Measurements from ENCODE around the gene UQCR11.
A peak's percentile ranks its signal among the peaks of the same experiment; 100 is the strongest.

The UQCR11 gene

DNA sequence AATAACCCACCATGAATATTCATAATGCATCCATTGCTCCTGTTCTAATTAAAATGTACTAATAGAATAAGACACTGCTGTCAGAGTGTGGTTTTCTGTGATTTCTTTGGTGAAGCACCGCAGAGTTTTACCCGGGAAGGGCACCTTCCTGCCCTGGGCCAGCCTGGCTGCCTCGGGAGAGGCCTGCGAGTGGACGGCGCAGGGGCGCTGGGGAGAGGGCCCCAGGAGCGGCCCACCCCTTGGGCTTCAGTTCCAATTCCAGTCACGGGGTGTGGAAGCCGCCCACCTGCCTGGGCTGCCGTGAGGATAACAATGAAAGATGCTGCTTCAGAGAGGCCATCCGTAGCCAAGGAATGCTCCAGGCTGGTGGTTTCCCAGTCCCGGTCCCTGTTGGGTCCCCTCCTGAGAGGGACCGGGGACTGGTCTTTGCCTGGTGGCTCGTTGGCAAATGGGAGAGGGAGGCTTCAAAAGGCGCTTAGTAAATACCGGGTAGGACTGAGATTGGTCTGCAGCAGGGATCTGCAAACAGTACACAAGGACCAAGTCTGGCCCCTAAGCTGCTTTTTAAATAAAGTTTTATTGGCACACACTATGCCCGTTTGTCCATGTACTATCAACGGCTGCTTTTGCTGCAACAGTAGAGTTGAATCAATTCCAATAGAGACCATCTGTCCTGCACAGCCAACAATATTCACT lies 29.1 kb upstream of the UQCR11 start:
- DNase-seq = no peak

DNA sequence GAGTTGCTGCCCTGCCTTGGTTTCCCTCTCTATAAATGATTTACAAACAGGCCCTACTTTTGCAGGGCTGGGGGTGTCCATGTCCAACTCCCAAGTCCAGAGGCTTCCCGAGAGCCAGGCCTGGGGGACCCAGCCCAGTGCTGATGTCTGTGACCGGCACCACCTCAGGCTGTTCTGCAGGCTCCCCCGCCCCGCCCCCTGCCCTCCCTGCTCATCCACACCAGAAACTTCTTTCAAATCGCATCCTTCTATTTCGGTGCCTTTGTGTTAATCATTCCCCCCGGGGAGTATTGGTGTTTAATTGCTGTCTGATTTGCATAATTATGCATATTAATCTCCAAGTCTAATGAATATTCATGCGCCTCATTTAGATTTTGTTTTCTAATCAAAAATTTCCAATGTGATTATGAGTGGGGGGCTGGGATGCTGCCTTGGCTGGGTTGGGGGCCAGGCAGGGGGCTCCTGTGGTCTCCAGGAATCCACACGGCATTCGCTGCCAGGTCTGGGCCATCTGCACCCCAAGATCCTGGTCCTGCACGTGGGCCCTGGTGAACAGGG lies 28.1 kb upstream of the UQCR11 start:
- no peak for DNase-seq

DNA sequence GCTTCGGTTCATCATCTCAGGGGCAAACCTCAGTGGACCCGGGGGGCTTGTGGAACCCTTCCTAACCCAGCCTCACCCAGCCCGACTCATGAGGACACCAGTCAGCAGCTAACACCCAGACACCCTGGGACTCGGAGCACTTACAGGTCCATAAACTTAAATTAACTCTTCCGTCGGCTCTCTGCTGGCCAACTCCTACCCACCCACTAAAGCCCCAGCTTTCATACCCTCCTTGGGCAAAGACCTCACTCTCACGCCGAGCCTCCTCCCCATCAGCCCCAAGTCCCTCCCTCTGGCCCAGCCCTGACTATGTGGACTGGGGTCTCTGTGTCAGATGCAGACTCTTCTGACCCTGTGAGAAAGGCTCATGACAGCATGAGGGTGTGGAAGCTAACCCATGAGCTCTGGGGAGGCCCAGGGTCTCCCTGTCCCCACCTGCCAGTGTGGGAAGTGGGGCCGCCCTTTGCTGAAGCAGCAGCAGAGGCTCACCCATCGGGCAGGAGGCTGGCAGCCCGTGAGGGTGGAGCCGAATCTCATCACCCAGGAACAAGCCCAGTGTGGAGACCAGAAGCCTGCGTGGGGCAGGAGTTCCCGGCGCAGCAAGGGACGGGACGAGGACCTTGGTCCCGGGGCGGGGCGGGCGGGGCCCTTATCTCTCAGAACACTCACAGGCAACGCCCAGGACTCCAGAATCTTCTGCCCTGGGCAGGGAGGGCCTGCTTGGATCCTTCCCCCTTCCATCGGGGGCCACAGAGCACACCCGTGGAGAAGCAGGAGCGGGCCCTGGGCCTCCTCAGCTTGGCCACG lies 27.4 kb upstream of the UQCR11 start:
- DNase-seq = no peak

DNA sequence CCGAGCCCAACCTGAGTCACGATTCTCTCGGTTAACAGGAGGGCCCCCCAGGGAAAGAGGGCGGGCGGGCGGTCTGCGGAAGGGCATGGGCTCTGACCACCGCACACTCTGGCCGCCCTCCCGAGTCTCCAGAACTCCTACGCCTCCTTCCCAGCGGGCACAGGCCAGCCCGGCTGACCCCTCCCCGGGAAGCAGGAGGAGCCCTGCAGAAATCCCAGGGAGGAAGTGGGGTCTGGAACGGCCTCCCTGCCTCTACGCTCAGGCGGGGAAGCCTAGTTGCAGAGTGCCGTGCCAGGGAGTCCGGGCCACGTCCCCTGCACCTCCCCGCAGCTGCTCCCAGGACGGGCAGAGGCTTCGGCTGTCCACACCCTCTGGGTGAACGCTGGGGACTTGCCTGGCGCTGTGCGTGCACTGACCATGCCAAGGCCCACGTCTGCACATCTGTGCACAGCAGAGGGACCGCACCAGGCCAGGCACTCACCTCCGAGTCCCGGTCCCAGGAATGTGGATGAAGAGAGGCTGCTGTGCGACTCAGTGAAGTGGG lies 26.4 kb upstream of the UQCR11 start:
- DNase-seq = no peak

DNA sequence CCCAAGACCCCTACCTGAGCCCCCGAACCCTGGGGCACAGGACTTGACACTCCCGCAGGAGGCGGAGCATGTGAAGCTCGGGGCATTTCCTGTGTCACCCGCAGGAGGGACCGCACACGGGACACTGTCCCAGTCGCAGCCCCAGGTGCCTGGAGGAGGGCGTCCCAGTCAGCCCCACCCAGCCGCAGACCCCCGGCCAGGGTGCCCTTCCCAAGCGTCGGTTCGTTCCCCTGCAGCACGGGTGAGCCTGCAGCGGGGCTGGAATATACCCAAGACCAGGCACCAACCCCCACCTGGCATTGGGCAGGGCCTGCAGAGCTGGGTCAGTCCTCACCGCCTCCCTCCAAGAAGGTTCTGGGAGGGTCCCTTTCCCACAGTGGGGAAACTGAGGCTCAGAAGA lies 25.5 kb upstream of the UQCR11 start:
- no peak for DNase-seq

DNA sequence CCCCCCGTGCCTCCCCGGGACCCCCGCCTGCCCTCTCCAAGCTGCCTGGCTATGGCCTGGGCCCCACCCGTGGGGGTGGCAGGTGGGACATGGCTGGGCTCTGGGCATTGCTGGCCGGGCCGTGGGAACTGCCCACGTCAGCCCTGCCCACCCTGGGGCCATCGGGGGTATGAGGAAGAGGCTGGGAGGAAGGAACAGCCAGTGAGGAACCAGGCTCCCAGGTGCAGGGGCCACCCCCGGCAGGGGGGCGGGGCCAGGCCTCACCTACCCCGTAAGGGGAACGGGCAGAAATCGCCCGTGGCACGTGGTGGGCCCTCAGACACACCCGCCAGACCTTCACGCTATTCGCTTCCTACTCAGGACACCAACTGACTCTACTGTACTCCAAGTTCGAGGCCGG lies 24.8 kb upstream of the UQCR11 start:
- no peak for DNase-seq

DNA sequence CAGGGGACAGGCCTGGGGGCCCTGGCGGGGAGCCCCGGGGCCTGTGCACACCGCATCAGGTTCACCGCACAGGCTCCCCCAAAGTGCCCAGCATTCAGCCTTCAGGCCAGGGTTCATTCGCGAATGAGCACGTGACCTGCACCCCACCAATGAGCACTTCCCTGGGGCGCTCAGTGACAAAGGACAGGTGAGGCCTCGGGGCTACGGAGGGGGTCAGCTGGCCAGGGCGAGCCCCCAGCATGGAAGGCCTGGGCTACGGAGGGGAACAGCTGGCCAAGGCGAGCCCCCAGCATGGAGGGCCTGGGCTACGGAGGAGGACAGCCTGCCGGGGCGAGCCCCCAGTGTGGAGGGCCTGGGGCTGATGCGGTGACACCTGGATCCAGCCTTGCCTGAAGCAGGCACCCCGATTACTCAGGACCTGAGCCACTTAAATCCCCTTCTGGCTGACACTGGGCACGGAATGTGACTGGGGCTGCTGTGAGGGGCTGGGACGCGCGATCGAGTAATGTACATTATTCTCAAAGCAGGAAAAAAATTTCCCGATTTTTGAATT lies 24.1 kb upstream of the UQCR11 start:
- no peak for DNase-seq

DNA sequence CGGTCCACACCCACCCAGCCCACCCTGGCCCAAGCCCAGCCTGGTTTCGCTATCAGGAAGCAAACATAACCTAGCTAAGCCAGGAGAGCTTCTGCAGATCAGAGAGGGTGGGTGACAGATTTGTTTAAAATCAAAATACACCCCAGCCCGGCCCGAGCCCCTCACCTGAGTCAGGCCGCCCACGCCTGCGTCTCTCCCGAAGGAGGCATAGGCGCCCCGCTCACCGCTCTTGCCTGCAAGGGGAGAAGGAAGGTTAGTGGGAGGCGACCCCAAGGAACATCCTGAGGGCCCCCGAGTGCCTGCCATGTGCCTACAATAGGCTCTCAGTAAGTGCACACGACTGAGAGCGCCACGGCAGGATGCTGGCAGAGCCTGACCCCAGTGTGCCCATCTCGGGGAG lies 21.9 kb upstream of the UQCR11 start:
- no peak for DNase-seq

DNA sequence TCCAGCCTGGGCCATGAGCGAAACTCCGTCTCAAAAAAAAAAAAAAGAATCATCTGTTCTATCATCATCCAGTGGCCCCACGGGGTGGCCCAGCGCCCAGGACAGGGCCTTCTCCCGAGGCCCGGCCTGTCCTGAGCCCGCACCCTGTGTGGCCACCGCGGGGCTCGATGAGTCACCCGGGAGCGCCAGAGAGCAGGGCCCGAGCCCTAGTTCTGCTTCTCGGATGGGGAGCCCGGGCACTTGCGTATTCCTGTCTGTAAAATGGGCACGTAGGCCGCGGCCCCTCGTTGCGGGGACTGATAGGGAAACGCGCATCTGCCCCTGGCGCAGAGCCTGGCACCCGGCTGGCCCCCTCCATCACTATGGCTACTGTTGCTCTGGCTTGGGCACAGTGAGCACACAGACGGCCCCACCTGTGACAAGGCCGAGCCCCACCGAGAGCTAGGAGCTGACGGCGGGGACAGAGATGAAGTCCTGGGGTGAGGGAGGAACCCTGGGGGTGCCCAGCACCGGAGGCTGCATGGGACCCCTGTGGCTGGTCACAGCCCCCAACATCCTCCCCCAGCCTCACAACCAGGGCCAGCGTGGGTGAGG lies 21.3 kb upstream of the UQCR11 start:
- no peak for DNase-seq

DNA sequence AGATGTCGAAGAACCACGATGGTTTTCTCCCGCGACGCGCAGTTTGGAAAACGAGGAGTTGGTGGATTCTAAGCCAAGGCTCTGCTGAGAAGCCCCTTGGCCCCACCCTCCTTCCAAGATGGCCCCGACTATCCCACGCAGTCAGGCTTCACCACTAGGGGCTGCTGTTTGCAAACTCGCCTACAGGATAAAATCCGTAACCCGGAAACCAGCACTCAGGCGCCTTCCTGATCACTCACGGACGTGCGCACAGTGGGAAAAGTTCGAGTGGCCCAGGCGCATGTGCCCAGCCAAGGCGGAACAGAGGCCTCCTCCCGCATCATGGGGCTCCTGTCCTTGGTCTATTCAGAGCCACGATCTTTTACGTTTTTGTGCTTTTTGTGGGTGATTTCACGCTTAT lies 19.2 kb upstream of the UQCR11 start:
- peak; percentile 47 to 73 for DNase-seq

DNA sequence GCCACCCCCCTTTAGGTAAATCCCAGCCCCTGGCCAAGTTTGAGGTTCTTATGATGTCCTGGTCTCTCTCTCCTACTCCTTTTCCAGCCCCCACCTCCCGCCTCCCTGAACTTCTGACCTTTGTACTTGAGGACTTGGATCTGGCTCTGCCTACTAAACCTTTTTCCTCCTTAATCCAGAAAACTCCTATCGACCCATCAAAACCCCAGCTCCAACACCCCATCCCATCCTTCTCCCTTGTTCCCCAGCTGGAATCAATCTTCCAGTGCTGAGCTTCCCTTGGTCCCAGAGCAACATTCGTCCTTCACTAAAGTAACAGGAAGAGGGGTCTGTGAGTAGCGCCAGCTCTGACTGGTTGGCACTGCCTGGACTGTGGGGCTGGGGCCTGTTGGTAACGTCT lies 17.3 kb upstream of the UQCR11 start:
- DNase-seq = no peak

DNA sequence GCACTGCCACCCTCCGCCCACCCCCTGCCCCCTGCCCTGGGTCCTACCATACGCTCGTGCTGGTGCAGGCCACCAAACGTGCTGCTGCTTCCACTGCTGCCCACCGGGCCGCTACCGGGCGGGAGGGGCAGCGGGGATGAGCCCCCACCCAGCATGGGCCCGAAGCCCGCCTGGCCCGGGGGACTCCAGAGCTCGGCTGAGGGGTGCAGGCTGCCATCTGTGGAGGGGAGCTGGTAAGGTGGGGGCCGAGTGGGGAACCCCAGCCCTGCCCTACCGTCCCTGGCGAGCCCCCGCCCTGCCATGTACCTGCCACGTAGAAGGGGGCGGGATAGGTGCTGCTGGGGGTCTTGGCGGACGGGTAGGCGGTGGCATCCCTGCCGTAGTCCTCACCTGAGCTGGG lies 16.7 kb upstream of the UQCR11 start:
- DNase-seq = no peak

DNA sequence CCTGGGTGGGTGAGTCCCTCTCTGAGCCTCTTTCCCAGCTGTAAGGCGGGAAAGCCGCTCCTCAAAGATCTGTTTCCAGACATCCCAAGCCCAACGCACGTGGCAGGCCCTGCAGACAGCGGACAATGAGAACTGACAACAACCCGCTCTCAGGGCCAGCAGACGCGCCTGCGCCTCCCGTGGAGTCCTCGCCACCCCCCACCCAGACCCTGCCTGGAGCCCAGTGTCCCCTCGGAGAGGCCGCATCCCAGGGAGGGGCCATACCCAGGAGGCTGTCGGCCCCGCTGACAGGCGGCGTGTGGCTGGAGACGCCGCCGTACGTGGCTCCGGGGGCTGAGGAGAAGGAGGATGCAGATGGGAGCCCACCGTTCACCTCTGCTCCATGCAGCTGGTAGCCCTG lies 16.3 kb upstream of the UQCR11 start:
- DNase-seq = no peak

DNA sequence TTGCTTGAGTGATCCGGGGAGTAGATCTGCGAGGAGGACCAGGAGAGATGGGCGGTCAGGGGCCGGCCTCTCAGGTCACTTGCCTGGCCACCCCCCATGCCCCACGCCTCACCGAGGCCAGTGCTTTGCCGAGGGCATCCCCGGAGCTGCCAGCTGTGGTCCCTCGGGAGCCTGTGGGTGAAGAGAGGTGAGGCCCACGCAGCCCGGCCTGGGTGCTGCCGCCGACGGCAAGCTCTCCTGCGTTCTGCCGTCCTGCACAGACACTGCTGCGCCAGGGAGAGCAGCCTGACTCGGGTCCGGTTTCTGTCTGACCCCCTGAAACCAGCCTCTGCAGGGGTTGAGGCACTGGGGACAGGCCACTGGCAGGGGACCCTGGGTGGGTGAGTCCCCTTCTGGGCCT lies 15.8 kb upstream of the UQCR11 start:
- DNase-seq = no peak

DNA sequence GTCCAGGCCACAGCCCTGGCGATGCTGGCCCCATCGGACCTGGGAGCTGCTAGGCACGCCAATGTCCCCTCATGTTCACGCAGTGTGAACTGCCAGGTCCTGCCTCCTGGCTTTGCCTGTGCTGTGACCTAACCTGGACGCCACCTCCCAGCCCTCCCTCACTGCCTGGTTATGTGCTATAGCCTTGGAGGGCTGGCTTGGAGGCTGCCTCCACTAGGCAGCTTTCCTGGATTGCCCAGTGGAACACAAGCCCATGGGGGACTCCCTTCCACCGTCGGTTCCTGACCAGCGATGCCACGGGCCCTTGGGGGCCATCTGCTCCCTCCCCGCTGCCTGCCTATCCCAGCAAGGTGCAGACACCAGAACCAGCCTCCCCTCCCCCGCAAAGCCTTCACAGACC lies 15.2 kb upstream of the UQCR11 start:
- DNase-seq = no peak

DNA sequence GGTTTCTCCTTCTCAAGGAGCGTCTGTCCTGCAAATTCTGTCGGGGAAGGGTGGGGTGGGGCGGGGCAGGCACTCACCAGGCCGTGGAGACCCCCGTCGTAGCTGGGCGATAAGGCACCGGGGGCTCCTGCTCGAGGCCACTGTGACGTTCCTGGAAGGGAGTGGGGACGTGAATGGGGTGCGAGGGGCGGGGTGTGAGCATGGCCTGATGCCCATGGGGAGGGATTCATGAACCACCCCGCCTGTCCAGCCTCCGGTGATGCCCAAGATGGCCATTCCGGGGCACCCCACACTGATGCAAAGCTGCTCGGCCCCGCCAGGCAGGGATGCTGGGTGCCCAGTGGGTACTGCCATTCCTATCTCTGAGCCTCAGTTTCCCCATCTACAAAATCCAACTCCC lies 14.4 kb upstream of the UQCR11 start:
- no peak for DNase-seq

DNA sequence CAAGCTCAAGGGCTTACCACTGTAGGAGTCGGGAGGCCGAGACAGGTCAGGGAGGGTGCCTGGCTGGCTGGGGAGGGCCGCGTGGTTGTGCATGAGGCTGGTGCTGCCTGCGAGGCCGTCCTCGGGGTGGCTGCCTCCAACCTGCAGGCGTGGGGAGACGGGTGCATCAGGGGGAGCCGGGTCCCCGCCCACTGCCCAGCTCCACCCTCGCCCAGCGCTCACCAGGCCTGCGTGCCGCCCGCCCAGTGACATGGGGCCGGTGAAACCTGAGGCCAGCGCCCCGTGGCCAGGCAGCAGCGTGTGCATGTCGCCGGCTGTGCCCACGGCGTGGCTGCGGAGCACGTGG lies 13.8 kb upstream of the UQCR11 start:
- DNase-seq = no peak

DNA sequence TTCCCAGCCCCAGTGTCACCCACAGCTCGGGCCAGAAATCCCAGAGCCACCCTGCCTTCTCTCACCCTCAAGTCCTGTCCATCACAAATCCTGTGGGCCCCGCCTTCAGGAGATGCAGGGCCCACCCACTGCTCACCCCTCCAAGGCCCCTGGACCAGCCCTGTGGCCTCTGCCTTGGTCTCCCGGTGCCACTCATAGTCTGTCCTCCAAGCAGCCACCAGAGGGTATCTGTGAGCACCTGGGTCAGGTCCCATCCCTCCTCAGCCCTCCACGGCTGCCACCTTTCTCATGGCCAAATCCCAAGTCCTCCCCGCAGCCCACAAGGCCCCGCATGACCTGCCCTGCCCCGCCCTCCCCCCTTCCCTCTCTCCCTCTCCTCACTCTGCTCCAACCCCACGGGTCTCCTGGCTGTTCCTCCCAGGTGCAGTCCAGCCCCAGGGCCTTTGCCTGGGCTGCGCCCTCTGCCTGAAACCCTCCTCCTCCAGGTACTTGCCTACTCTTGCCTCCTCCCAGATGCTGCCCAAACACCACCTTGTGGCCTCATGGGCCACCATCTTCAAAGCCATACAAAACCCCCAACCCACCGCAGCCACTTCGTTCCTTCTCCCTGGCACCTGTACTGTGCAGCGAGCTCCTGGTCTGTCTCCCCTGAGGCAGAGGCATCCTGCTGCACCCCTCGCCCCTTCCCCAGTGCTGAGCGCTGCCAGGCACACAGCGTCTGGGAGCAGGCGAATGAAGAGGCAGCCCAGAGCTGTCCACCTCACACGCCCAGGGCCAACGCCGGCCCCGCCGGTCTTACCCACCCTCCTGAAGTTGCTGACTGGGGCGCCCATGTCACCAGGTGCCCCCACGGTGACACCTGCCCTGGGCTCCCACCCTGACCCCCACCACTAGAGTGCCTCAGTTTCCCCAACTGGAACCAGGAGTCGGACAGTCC lies 13.2 kb upstream of the UQCR11 start:
- no peak for DNase-seq

DNA sequence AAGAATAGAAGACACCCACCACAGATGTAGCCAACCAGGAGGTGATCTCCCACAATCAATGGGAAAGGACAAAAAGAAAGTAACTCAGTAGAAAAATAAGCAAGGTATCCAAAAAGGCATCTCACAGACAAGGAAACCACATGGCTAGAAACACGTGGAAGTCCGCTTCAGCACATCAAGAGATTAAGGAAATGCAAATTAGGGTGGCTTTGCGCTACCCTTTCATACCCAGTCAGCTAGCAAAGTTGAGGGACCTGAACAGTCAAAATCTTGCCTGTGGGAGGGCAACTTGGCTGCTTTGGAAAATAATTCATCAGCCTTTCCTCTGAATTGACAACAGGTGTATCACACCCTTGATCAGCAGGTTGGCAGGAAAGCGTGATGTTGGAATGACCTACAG lies 11.6 kb upstream of the UQCR11 start:
- DNase-seq = no peak

DNA sequence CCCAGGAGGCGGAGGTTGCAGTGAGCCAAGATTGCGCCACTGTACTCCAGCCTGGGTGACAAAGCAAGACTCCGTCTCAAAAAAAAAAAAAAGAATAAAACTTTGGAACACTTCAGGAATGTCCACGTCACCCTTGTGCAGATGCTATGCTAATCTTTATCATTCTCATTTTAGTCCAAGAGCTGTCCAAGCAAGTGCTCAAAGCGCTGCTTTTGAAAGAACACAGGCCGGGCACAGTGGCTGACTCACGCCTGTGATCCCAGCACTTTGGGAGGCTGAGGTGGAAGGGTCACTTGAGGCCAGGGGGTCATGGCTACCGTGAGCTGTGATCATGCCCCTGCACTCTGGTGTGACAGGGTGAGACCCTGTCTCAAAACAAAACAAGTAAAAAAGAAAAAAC lies 11.1 kb upstream of the UQCR11 start:
- no peak for DNase-seq

DNA sequence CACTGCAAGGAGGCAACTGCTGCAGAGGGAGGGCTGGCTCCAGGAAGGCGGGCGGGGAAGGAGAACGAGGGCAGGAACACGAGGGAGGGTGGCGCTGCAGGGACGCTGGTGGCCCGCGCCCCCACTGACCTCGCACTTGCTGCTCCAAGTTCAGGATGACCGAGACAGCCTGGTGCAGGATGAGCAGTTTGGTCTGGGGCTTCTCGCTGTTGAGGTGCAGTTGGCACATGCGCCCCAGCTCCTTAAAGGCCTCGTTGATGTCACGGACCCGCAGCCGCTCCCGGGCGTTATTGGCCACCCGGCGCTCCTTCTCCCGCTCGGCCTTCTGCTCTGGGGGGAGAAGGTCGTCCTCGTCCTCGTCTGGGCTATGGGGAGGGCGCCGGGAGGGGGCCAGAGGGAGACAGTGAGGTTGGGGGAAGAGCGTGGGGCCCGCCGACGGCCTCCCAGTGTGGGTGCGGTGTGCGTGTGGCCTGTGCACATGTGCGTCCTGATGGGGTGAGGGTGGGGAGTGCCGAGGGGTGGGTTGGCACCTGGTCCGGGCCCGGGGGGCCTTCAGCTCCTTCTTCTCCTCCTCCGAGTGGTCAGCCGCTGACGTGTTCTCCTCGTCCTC lies 10.0 kb upstream of the UQCR11 start:
- DNase-seq = no peak
